OCI-LY3 (cell line): ENCODE measurements around the gene MATN4.

Experiments used
- H2AFZ ChIP-seq: fragments of 200-600, 300-600 bp; shearing (Covaris generic); 2 replicates; pipeline ENCODE4 v1.6.0; 2014; ENCODE audit warnings: antibody characterized with exemption, low read depth, low read length
- H3K27ac ChIP-seq: fragments of 200-600, 300-600 bp; sonication (generic); 2 replicates; pipeline ENCODE4 v1.5.1; 2014; ENCODE audit warnings: mild to moderate bottlenecking, low read length, moderate library complexity, mixed read lengths
- H3K27me3 ChIP-seq: fragments of 200-600, 300-600 bp; sonication (generic); 2 replicates; pipeline ENCODE4 v1.6.1; 2014; ENCODE audit warnings: low read depth, low read length, mixed read lengths
- H3K36me3 ChIP-seq: fragments of 200-600, 300-600 bp; sonication (generic); replicated peaks from 2 replicates; pipeline ENCODE3; 2014; ENCODE audit warnings: low read depth, low read length, mixed read lengths
- H3K4me1 ChIP-seq: fragments of 300-600, 200-600 bp; sonication (generic); 2 replicates; pipeline ENCODE4 v1.6.1; 2014; ENCODE audit warnings: low read length, mixed read lengths
- H3K4me2 ChIP-seq: fragments of 200-600, 300-600 bp; sonication (generic); 2 replicates; pipeline ENCODE4 v1.6.1; 2014; ENCODE audit warnings: low read length, mixed read lengths
- H3K4me3 ChIP-seq: fragments of 300-600, 200-600 bp; sonication (generic); 2 replicates; pipeline ENCODE4 v1.5.1; 2014; ENCODE audit warnings: antibody characterized with exemption, mild to moderate bottlenecking, low read length, moderate library complexity
- H3K79me2 ChIP-seq: fragments of 300-600, 200-600 bp; shearing (Covaris generic); 2 replicates; pipeline ENCODE4 v1.6.1; 2014; ENCODE audit warnings: mild to moderate bottlenecking, low read length, mixed read lengths
- H3K9ac ChIP-seq: fragments of 300-600, 200-600 bp; shearing (Covaris generic); 2 replicates; pipeline ENCODE4 v1.6.0; 2014; ENCODE audit warnings: mild to moderate bottlenecking, low read length, moderate library complexity
- H3K9me3 ChIP-seq: fragments of 200-600, 300-600 bp; shearing (Covaris generic); 2 replicates; pipeline ENCODE4 v1.6.1; 2014; ENCODE audit warnings: low read length, mixed read lengths; ENCODE audit not compliant: insufficient read depth
- H4K20me1 ChIP-seq: fragments of 200-600, 300-600 bp; sonication (generic); 2 replicates; pipeline ENCODE4 v1.6.1; 2016; ENCODE audit warnings: low read length, mixed read lengths; ENCODE audit not compliant: insufficient read depth
- CTCF ChIP-seq: fragments of 200-600, 300-600 bp; sonication (generic); IDR thresholded peaks from 2 replicates; pipeline ENCODE4 v1.5.1; 2014; ENCODE audit warnings: antibody characterized with exemption, low read length, low read depth
- EZH2phosphoT487 ChIP-seq: fragments of 200-600 bp; shearing (Covaris generic); IDR thresholded peaks from 2 replicates; pipeline ENCODE4 v1.6.1; 2018; ENCODE audit warnings: antibody characterized with exemption, mixed run types, low read depth

Gene MATN4

GRCh38 chr20:45305262-45305661, 2.8 kb downstream of the MATN4 start:
- H3K4me2 ChIP-seq, result no peak overlapping the region
- no peak overlapping the region for H3K4me3 ChIP-seq
- H3K27ac ChIP-seq, result no peak overlapping the region
- peaks cover 14% of the 10 kb centered on the region for H3K4me1 ChIP-seq
- H3K9ac ChIP-seq, result no peak overlapping the region
- no peaks in the 10 kb centered on the region for H3K27me3 ChIP-seq
- H3K9me3 ChIP-seq, result no peaks in the 10 kb centered on the region
- H2AFZ ChIP-seq, result no peak overlapping the region
- H3K79me2 ChIP-seq, result no peaks in the 10 kb centered on the region
- no peaks in the 10 kb centered on the region for H4K20me1 ChIP-seq
- TF ChIP-seq EZH2phosphoT487, result no peak
- no peak for TF ChIP-seq CTCF
- H3K36me3 ChIP-seq, result no peaks in the 10 kb centered on the region

- no peak for TF ChIP-seq EZH2phosphoT487
- no peak for TF ChIP-seq CTCF
- no peak overlapping the region for H3K4me2 ChIP-seq
- no peaks in the 10 kb centered on the region for H3K9me3 ChIP-seq
- H4K20me1 ChIP-seq, result no peaks in the 10 kb centered on the region
- no peaks in the 10 kb centered on the region for H3K79me2 ChIP-seq
- no peak overlapping the region for H3K4me3 ChIP-seq
- H3K27ac ChIP-seq, result no peak overlapping the region
- no peaks in the 10 kb centered on the region for H3K27me3 ChIP-seq
- no peaks in the 10 kb centered on the region for H3K36me3 ChIP-seq
- no peak overlapping the region for H2AFZ ChIP-seq
- H3K9ac ChIP-seq, result no peak overlapping the region
- H3K4me1 ChIP-seq, result peaks cover 14% of the 10 kb centered on the region
These were observed 3.6 kb downstream of the MATN4 start for GRCh38 chr20:45304464-45304999.

- Histone ChIP-seq H3K9ac (no peak overlapping the region), H4K20me1 (no peaks in the 10 kb centered on the region), H3K36me3 (no peaks in the 10 kb centered on the region), H3K4me1 (peaks cover 14% of the 10 kb centered on the region), H3K27me3 (no peaks in the 10 kb centered on the region), H3K9me3 (no peaks in the 10 kb centered on the region), H3K79me2 (no peaks in the 10 kb centered on the region), H3K4me3 (no peak overlapping the region), H3K4me2 (no peak overlapping the region), H3K27ac (no peak overlapping the region), H2AFZ (no peak overlapping the region)
- no peak for TF ChIP-seq EZH2phosphoT487
- TF ChIP-seq CTCF, result no peak
These were observed 4.3 kb downstream of the MATN4 start for GRCh38 chr20:45303586-45304463.

GRCh38 chr20:45301824-45302271, 6.3 kb downstream of the MATN4 start:
- Histone ChIP-seq H3K79me2 (no peaks in the 10 kb centered on the region), H3K36me3 (no peaks in the 10 kb centered on the region), H3K27me3 (no peaks in the 10 kb centered on the region), H2AFZ (no peak overlapping the region), H4K20me1 (no peaks in the 10 kb centered on the region), H3K4me1 (peaks cover 14% of the 10 kb centered on the region), H3K9ac (no peak overlapping the region), H3K27ac (no peak overlapping the region), H3K9me3 (no peaks in the 10 kb centered on the region), H3K4me2 (peak overlapping the region; percentile 21), H3K4me3 (no peak overlapping the region)
- TF ChIP-seq CTCF (no peak), EZH2phosphoT487 (no peak)
